Astrocyte (in vitro differentiated cells and primary cell): Measurements from ENCODE around the gene ZBTB7C. TPM values are rescaled to one million over a fixed set of nuclear protein-coding genes. Genes with fewer than 3 reads are reported as not detected.

ENCODE experiments used
- DNase-seq: peaks from one replicate; pipeline ENCODE4 v3.0.0-alpha.2; 2010; ENCODE audit warnings: low read depth
- FAIRE-seq: peaks from 2 replicates; lab custom pipeline; 2011; peaks lifted over from hg19 to GRCh38; lab: Jason Lieb, UNC
- H2AFZ ChIP-seq: 2 replicates; pipeline ENCODE4 v1.6.0; 2012; ENCODE audit warnings: low read depth, low read length, inconsistent platforms
- H3K27ac ChIP-seq: 2 replicates; pipeline ENCODE4 v1.5.1; 2011; ENCODE audit warnings: low read depth, low read length, inconsistent platforms
- H3K27me3 ChIP-seq: 2 replicates; pipeline ENCODE4 v1.6.0; 2011; ENCODE audit warnings: low read length, inconsistent platforms; ENCODE audit not compliant: insufficient read depth
- H3K36me3 ChIP-seq: 2 replicates; pipeline ENCODE4 v1.5.1; 2011; ENCODE audit warnings: low read length, inconsistent platforms; ENCODE audit not compliant: insufficient read depth
- H3K4me1 ChIP-seq: 2 replicates; pipeline ENCODE4 v1.5.1; 2011; ENCODE audit warnings: low read length, inconsistent platforms; ENCODE audit not compliant: insufficient read depth
- H3K4me2 ChIP-seq: 2 replicates; pipeline ENCODE4 v1.6.0; 2012; ENCODE audit warnings: low read length, inconsistent platforms
- H3K4me3 ChIP-seq: 2 replicates; pipeline ENCODE4 v1.5.1; 2011; ENCODE audit warnings: low read depth, mild to moderate bottlenecking, low read length, inconsistent platforms; ENCODE audit not compliant: insufficient read depth
- H3K79me2 ChIP-seq: 2 replicates; pipeline ENCODE4 v1.6.0; 2012; ENCODE audit warnings: mild to moderate bottlenecking, low read length, inconsistent platforms; ENCODE audit not compliant: insufficient read depth
- H3K9ac ChIP-seq: 2 replicates; pipeline ENCODE4 v1.6.0; 2012; ENCODE audit warnings: mild to moderate bottlenecking, low read length, inconsistent platforms
- H3K9me3 ChIP-seq: 2 replicates; pipeline ENCODE4 v1.5.1; 2012; ENCODE audit warnings: low read depth, mild to moderate bottlenecking, low read length, inconsistent platforms; ENCODE audit not compliant: insufficient read depth
- H4K20me1 ChIP-seq: 2 replicates; pipeline ENCODE4 v1.6.0; 2012; ENCODE audit warnings: low read length, inconsistent platforms; ENCODE audit not compliant: insufficient read depth
- H3K27ac Mint-ChIP-seq: one replicate; pipeline ENCODE4 v1.8.0; 2021; ENCODE audit warnings: mild to moderate bottlenecking, mixed read lengths; ENCODE audit not compliant: unreplicated experiment
- H3K27me3 Mint-ChIP-seq: one replicate; pipeline ENCODE4 v1.8.0; 2021; ENCODE audit warnings: low read depth, mixed read lengths; ENCODE audit not compliant: unreplicated experiment
- H3K36me3 Mint-ChIP-seq: one replicate; pipeline ENCODE4 v1.8.0; 2021; ENCODE audit warnings: low read depth, mixed read lengths; ENCODE audit not compliant: unreplicated experiment
- H3K4me1 Mint-ChIP-seq: one replicate; pipeline ENCODE4 v1.8.0; 2021; ENCODE audit warnings: low read depth, mixed read lengths; ENCODE audit not compliant: unreplicated experiment
- H3K4me3 Mint-ChIP-seq: one replicate; pipeline ENCODE4 v1.8.0; 2021; ENCODE audit warnings: mild to moderate bottlenecking, moderate library complexity, mixed read lengths; ENCODE audit not compliant: unreplicated experiment
- H3K9me3 Mint-ChIP-seq: one replicate; pipeline ENCODE4 v1.8.0; 2021; ENCODE audit warnings: mild to moderate bottlenecking, mixed read lengths; ENCODE audit not compliant: unreplicated experiment
- EZH2 ChIP-seq: IDR thresholded peaks from 2 replicates; pipeline ENCODE4 v1.6.1; 2012; ENCODE audit warnings: mild to moderate bottlenecking, low read length, inconsistent platforms; ENCODE audit not compliant: insufficient read depth
- total RNA-seq: library from RNA; stranded (reverse); gene quantifications from 2 replicates; pipeline ENCODE4 v1.2.1, GENCODE V29; 2021
- TF ChIP-seq, protein P1 (sequence below): IDR thresholded peaks from 2 replicates; pipeline ENCODE4 v1.5.1; 2011; ENCODE audit warnings: low read depth, mild to moderate bottlenecking, inconsistent platforms, low read length, moderate library complexity; ENCODE audit not compliant: insufficient read depth

Gene ZBTB7C
- total RNA-seq, 1 donor from 2014 or later: 1.0 TPM

DNA sequence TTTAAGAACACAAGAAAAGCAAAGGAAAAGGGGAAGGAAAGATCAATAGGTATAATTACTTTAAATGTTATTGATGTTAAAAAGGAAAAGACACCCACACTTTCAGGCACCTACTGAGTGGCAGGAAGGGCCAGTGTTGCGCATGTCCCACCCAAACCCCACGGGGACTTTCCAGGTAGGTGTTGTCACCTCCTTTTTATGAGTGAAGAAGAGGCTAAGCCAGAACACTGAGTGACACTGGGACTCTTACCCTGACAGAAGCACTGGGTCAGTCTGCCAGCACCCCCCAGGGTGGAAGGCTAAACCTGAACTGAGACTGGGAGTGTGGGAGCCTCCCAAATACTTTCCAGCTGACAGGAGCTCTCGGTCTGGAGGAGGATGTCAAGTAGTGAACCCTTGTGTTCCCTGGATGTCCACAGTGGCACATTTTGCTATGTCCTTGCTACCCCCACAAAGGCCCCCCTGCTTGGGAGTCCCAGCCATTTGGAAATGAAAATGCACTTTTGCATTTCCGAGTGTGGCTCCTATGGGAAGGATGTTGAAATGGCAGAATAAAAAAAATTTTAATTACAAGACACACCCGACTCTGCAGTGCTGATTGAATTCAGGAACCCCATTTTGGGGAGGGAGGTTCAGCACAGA, 387.8 kb downstream of the ZBTB7C start:
- H3K9me3 Mint-ChIP-seq: no peaks in the 10 kb centered on the region
- Histone ChIP-seq H3K27me3 (peaks cover 26% of the 10 kb centered on the region), H2AFZ (no peak overlapping the region), H3K9me3 (no peaks in the 10 kb centered on the region), H3K4me2 (no peak overlapping the region), H3K9ac (no peak overlapping the region), H4K20me1 (no peaks in the 10 kb centered on the region), H3K4me1 (peaks cover 19% of the 10 kb centered on the region), H3K79me2 (no peaks in the 10 kb centered on the region), H3K27ac (no peak overlapping the region), H3K36me3 (no peaks in the 10 kb centered on the region), H3K4me3 (no peak overlapping the region)
- FAIRE-seq (no peak), DNase-seq (no peak)
- no peak for TF ChIP-seq EZH2
- TF ChIP-seq, protein P1, sequence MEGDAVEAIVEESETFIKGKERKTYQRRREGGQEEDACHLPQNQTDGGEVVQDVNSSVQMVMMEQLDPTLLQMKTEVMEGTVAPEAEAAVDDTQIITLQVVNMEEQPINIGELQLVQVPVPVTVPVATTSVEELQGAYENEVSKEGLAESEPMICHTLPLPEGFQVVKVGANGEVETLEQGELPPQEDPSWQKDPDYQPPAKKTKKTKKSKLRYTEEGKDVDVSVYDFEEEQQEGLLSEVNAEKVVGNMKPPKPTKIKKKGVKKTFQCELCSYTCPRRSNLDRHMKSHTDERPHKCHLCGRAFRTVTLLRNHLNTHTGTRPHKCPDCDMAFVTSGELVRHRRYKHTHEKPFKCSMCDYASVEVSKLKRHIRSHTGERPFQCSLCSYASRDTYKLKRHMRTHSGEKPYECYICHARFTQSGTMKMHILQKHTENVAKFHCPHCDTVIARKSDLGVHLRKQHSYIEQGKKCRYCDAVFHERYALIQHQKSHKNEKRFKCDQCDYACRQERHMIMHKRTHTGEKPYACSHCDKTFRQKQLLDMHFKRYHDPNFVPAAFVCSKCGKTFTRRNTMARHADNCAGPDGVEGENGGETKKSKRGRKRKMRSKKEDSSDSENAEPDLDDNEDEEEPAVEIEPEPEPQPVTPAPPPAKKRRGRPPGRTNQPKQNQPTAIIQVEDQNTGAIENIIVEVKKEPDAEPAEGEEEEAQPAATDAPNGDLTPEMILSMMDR: no peak
- H3K4me1 Mint-ChIP-seq: peaks cover 15% of the 10 kb centered on the region
- peak overlapping the region; percentile 80 for H3K27ac Mint-ChIP-seq
- no peak overlapping the region for H3K4me3 Mint-ChIP-seq
- H3K36me3 Mint-ChIP-seq: no peaks in the 10 kb centered on the region
- peaks cover 22% of the 10 kb centered on the region for H3K27me3 Mint-ChIP-seq

DNA sequence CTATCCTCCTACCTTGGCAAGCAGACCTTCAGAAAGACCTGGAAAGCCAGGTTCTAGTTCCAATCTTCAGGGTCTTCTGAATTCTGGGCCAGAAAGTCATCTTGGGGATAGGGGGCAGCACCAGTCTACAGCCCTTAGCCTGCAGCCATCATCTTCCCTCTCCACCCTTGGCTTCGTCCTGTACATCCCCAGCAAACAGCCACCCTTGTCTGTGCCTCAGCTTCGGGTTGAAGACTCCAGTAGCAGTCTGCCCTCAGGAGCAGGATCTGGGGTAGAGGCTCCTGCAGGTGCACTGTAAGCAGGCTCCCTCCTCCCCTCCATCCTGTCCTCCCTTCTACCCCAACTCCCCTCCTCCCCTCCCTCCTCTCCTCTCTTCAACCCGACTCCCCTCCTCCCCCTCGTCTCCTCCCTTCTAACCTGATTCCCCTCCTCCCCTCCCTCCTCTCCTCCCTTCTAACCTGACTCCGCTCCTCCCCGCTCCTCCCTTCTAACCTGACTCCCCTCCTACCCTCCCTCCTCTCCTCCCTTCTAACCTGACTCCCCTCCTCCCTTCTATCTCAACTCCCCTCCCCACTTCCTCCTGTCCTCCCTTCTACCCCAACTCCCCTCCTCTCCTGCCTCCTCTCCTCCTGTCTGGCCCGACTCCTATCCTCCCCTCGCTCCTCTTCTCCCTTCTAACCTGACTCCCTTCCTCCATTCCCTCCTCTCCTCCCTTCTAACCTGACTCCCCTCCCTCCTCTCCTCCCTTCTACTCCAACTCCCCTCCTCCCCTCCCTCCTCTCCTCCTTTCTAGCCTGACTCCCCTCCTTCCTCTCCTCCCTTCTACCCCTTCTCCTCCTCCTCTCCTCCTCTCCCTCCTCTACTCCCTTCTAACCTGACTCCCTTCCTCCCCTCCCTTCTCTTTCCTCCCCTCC, 388.6 kb downstream of the ZBTB7C start:
- H3K9me3 Mint-ChIP-seq: no peaks in the 10 kb centered on the region
- no peak for FAIRE-seq
- no peak overlapping the region for H3K4me3 Mint-ChIP-seq

More for the DNA sequence above, 388.6 kb downstream of the ZBTB7C start:
- TF ChIP-seq, protein P1: no peak
- no peak for TF ChIP-seq EZH2
- no peaks in the 10 kb centered on the region for H3K79me2 ChIP-seq
- Mint-ChIP-seq H3K27ac (no peak overlapping the region), H3K4me1 (peaks cover 15% of the 10 kb centered on the region), H3K27me3 (peaks cover 17% of the 10 kb centered on the region), H3K36me3 (no peaks in the 10 kb centered on the region)
- H3K9ac ChIP-seq: no peak overlapping the region
- no peak overlapping the region for H2AFZ ChIP-seq
- H3K36me3 ChIP-seq: no peaks in the 10 kb centered on the region
- H4K20me1 ChIP-seq: no peaks in the 10 kb centered on the region
- no peak overlapping the region for H3K27ac ChIP-seq
- H3K27me3 ChIP-seq: peaks cover 31% of the 10 kb centered on the region
- H3K4me2 ChIP-seq: no peak overlapping the region
- no peak overlapping the region for H3K4me3 ChIP-seq
- H3K4me1 ChIP-seq: peaks cover 19% of the 10 kb centered on the region
- no peaks in the 10 kb centered on the region for H3K9me3 ChIP-seq
- DNase-seq: no peak
